Measurements from ENCODE around the gene TRIM52. TPM values are rescaled to one million over a fixed set of nuclear protein-coding genes. Genes with fewer than 3 reads are reported as not detected.

The TRIM52 gene
- total and polyA plus RNA-seq, 9 of the 15 experiments (the other 6 are each of a cell fraction or from before 2014, with no cell fraction given), result 3.3 to 21.9 (median 13.5) TPM

- TF ChIP-seq E2F5 (CRISPR knock-in tag; IDR thresholded peaks at IDR 0.05) (0 out of 2 replicates have a peak, but pooled peaks have one; percentile 25), C11orf30 (IDR thresholded peaks at IDR 0.05; ENCODE audit: low read depth) (no peak), CEBPB (tag; IDR thresholded peaks at IDR 0.05) (no peak), OTX1 (CRISPR knock-in tag; IDR thresholded peaks at IDR 0.05) (no peak), THRB (CRISPR knock-in tag; conservative IDR thresholded peaks at IDR 0.05) (peak; percentile 55; the same call in 1 of the 2 replicates), NFE2 (IDR thresholded peaks at IDR 0.05; ENCODE audit: low read depth) (0 out of 2 replicates have a peak, but pooled peaks have one; percentile 18)
- TF ChIP-seq, protein P1, sequence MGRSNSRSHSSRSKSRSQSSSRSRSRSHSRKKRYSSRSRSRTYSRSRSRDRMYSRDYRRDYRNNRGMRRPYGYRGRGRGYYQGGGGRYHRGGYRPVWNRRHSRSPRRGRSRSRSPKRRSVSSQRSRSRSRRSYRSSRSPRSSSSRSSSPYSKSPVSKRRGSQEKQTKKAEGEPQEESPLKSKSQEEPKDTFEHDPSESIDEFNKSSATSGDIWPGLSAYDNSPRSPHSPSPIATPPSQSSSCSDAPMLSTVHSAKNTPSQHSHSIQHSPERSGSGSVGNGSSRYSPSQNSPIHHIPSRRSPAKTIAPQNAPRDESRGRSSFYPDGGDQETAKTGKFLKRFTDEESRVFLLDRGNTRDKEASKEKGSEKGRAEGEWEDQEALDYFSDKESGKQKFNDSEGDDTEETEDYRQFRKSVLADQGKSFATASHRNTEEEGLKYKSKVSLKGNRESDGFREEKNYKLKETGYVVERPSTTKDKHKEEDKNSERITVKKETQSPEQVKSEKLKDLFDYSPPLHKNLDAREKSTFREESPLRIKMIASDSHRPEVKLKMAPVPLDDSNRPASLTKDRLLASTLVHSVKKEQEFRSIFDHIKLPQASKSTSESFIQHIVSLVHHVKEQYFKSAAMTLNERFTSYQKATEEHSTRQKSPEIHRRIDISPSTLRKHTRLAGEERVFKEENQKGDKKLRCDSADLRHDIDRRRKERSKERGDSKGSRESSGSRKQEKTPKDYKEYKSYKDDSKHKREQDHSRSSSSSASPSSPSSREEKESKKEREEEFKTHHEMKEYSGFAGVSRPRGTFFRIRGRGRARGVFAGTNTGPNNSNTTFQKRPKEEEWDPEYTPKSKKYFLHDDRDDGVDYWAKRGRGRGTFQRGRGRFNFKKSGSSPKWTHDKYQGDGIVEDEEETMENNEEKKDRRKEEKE (IDR thresholded peaks at IDR 0.05; ENCODE audit: borderline replicate concordance in 1 of 2, control insufficient read depth in 1 of 2, low read depth in 2 of 2, low read length in 1 of 2), result peak in 1 of 2 experiments; percentile 19; a peak in 1 of 4 replicates
Observed at GRCh38 chr5:181235689-181236366, 25.1 kb downstream of the TRIM52 start (continued).
